ELF-1 (cell line): ENCODE results near the gene ATRN.

Experiments
- DNase-seq: peaks from one replicate; pipeline ENCODE4 v3.0.0-alpha.2; 2016; ENCODE audit warnings: low read depth, low spot score

The ATRN gene

GRCh38 chr20:3696200-3696599 lies 225.4 kb downstream of the ATRN start:
- no peak for DNase-seq

DNA sequence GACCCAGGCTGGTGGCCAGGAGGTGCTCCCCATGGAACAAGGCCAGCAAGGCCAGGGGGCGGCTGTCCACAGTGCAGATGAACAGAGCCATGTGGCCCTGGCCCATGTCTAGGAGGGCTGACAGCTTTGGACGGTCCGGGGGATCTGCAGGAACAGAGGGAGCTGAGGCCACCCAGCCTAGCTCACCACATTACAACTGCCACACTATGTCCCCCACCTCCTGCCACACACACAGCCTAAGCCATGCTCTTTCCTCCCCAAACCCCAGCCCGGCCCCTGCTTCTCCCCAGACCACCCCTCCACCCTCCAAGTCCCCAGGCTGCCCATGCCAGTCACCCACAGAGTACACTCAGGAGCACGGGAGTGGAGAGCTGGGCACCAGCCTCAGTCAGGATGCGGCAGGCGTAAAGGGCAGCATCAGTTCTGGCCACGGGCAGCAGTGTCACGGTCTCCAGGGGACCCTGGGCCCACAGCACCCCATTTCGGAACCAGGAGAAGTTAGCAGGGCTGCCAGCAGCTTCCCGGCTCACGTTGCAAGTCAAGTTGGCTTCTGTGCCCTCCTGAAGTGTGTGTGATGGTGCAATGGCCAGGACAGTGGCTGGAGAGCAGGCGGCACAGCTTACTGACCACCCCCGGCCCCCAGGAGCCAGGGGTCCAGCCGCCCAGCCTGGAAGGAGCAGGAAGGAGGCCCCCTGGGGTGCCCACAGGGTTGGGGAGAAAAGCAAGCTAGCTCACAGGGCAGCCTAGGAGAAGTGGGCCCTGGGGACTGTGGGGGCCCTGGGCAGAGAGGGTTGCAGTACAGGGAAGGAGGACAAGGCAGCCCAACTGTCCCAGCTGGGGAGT lies 226.1 kb downstream of the ATRN start:
- DNase-seq = no peak

DNA sequence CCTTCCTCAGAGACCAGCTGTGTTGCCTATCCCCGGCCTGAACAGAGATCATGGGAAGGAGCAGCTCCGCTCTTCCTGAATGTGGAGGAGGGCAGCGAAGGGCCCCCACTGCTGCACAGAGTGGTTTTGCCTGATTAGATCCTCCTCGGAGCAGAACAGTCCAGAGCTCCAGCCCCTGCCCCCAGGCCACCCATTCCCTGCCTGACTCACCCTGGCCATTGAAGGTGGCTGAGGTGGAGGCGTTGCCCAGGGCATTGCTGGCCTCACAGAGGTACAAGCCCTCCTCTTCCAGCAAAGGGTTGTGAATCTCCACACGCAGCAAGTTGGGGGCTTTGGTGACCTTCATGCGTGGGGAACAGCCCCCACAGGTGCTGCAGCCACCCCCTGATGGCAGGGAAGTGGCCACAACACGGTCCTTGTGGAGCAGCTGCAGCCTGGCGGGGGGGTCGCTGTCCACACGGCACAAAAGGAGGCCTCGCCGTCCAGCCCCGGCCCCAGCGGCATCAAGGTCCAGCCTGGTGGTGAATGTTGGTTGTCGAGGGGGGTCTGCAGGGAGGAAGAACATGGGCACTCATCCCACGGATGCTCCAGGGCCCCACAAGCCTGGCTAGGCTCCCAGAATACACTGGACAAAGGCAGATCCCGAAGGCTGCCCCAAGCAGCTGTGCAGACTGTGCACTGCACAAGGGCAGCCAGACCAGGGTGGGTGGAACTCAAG lies 226.9 kb downstream of the ATRN start:
- DNase-seq = peak; percentile 83

- DNase-seq = no peak
These were observed 227.8 kb downstream of the ATRN start for GRCh38 chr20:3698591-3699001.

DNA sequence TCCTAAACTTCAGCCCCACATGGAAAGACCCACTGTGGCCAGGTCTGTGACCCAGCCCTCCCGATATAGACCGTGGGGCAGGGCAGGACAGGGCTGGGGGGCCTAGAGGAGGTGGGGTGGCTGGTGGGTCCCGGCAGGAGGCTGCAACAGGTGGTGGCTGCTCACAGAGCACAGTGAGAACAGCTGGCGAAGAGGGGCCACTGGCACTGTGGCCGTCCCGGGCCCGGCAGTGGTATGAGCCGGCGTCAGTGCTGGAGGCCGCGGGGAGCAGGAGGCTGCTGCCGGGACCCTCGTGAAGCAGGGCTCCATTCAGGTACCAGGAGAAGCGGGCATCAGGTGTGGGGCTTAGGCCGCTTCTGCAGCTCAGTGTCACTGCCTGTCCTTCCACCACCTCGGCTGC lies 228.2 kb downstream of the ATRN start:
- DNase-seq = no peak
